Transverse colon (tissue), 4 donors: ENCODE data around the gene HLA-DQA1. TPM values are rescaled to one million over a fixed set of nuclear protein-coding genes. Genes with fewer than 3 reads are reported as not detected.

Experiments
- DNase-seq: peaks from one replicate; pipeline ENCODE4 v3.0.0-alpha.2; 2019
- H3K27ac ChIP-seq, 4 donors: fragments of 200-600 bp; sonication (generic); 2 replicates each; pipeline ENCODE4 v1.5.1; 2016 to 2018; ENCODE audit warnings: inconsistent platforms in 4 of 4
- H3K27me3 ChIP-seq: fragments of 200-600 bp; sonication (generic); 2 replicates; pipeline ENCODE4 v1.5.1; 2017; ENCODE audit warnings: inconsistent platforms
- H3K36me3 ChIP-seq, 4 donors: fragments of 200-600 bp; sonication (generic); 2 replicates each; pipeline ENCODE4 v1.5.1; 2017 to 2019; ENCODE audit warnings: inconsistent platforms in 4 of 4
- H3K4me1 ChIP-seq, 4 donors: fragments of 200-600 bp; sonication (generic); 2 replicates each; pipeline ENCODE4 v1.5.1; 2017 to 2020; ENCODE audit warnings: inconsistent platforms in 4 of 4
- H3K4me3 ChIP-seq, 4 donors: fragments of 200-600 bp; sonication (generic); 1 replicate in 1 of 4; 2 replicates in 3 of 4; pipeline versions ENCODE4 v1.5.1 to v1.6.1; 2017 to 2019; ENCODE audit warnings: inconsistent platforms in 4 of 4
- H3K9me3 ChIP-seq, 2 donors: fragments of 200-600 bp; sonication (generic); 2 replicates each; pipeline ENCODE4 v1.5.1; 2017 to 2019; ENCODE audit warnings: inconsistent platforms in 2 of 2
- EP300 ChIP-seq: sonication (generic); formaldehyde crosslinking; IDR thresholded peaks from one replicate; pipeline ENCODE4 v1.6.1; 2017; ENCODE audit warnings: antibody characterized with exemption, low read depth
- POLR2A ChIP-seq: fragments of 450-650 bp; IDR thresholded peaks from one replicate; pipeline ENCODE4 v1.6.1; 2016; ENCODE audit warnings: antibody characterized with exemption, mild to moderate bottlenecking, moderate library complexity
- POLR2AphosphoS5 ChIP-seq, 3 donors: sonication (generic); formaldehyde crosslinking; IDR thresholded peaks; one replicate each; pipeline ENCODE4 v1.6.1; 2016; ENCODE audit warnings: antibody characterized with exemption in 3 of 3
- WGBS, 2 donors: methylation state at CpG; one replicate each; pipeline ENCODE4 v1.1.5; 2018; ENCODE audit warnings: low coverage in 1 of 2; 5-methylcytosine and 5-hydroxymethylcytosine counted together
- in situ Hi-C, 4 donors: fragments of 200-750 bp; cut with MboI; loops; one replicate each; pipeline versions ENCODE4 v1.15.0 to v1.15.1; 2017; ENCODE audit warnings: low sequenced_read_pairs in 3 of 4, low pct_ligation_motif_present in 1 of 4, low pct_unique_long_range_greater_than_20kb in 1 of 4
- intact Hi-C: fragments of 100-400 bp; cut with DNase I; formaldehyde crosslinking; loops from one replicate; pipeline ENCODE4 v1.15.1; 2023; ENCODE audit warnings: low total_unique reads
- total RNA-seq, 4 donors: library from RNA; depleted of rRNA; stranded (reverse); fragments of >200 nt; gene quantifications; one replicate each; pipeline ENCODE4 v1.1.0, GENCODE V29; 2016
- TF ChIP-seq, protein P1 (sequence below), 5 experiments: fragments of 200-600 bp in 3 of 5; fragments of 450-650 bp in 2 of 5; sonication (generic) in 3 of 5; IDR thresholded peaks; 1 replicate in 2 of 5; 2 replicates in 3 of 5; pipeline ENCODE4 v1.5.1; 2016 to 2017; ENCODE audit warnings: antibody characterized with exemption in 5 of 5, inconsistent platforms in 3 of 5, mild to moderate bottlenecking in 2 of 5, moderate library complexity in 1 of 5

Gene HLA-DQA1
- total RNA-seq, 4 donors from 2014 or later = 0.41 to 4.5 (median 3.2) TPM; not detected in 1

GRCh38 chr6:32604434-32604877, 32.8 kb upstream of the HLA-DQA1 start:
- Histone ChIP-seq H3K4me1 (no peaks in the 10 kb centered on the region), H3K9me3 (no peaks in the 10 kb centered on the region), H3K27ac (no peak overlapping the region), H3K27me3 (no peaks in the 10 kb centered on the region), H3K36me3 (no peaks in the 10 kb centered on the region), H3K4me3 (no peak overlapping the region)
- intact Hi-C loops = no loop called here
- no peak for TF ChIP-seq POLR2AphosphoS5 (IDR thresholded peaks at IDR 0.05)
- DNase-seq = no peak
- WGBS, 2 donors = 0 to 1% methylated on average over 3 of the region's 3 CpGs
- in situ Hi-C loops = no loop called here

GRCh38 chr6:32607263-32607987, 29.8 kb upstream of the HLA-DQA1 start:
- Histone ChIP-seq H3K9me3 (no peaks in the 10 kb centered on the region), H3K27ac (no peak overlapping the region), H3K4me3 (no peak overlapping the region), H3K36me3 (no peaks in the 10 kb centered on the region), H3K27me3 (no peaks in the 10 kb centered on the region), H3K4me1 (no peaks in the 10 kb centered on the region)
- intact Hi-C loops (no loop called here), in situ Hi-C loops (no loop called here)
- TF ChIP-seq POLR2A = no peak
- no peak for TF ChIP-seq POLR2AphosphoS5 (IDR thresholded peaks at IDR 0.05)
- TF ChIP-seq EP300 = no peak
- TF ChIP-seq, protein P1, sequence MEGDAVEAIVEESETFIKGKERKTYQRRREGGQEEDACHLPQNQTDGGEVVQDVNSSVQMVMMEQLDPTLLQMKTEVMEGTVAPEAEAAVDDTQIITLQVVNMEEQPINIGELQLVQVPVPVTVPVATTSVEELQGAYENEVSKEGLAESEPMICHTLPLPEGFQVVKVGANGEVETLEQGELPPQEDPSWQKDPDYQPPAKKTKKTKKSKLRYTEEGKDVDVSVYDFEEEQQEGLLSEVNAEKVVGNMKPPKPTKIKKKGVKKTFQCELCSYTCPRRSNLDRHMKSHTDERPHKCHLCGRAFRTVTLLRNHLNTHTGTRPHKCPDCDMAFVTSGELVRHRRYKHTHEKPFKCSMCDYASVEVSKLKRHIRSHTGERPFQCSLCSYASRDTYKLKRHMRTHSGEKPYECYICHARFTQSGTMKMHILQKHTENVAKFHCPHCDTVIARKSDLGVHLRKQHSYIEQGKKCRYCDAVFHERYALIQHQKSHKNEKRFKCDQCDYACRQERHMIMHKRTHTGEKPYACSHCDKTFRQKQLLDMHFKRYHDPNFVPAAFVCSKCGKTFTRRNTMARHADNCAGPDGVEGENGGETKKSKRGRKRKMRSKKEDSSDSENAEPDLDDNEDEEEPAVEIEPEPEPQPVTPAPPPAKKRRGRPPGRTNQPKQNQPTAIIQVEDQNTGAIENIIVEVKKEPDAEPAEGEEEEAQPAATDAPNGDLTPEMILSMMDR (IDR thresholded peaks at IDR 0.05) = no peak
- WGBS, 2 donors = 69 to 73% methylated on average over 2 to 3 of the region's 4 CpGs
- DNase-seq = no peak

- H3K36me3 ChIP-seq = no peaks in the 10 kb centered on the region
- DNase-seq = no peak
- in situ Hi-C loops (no loop called here), intact Hi-C loops (no loop called here)
- TF ChIP-seq, protein P1 (IDR thresholded peaks at IDR 0.05) = no peak
- H3K9me3 ChIP-seq = no peaks in the 10 kb centered on the region
- H3K27ac ChIP-seq = no peak overlapping the region
- H3K4me3 ChIP-seq = no peak overlapping the region
- H3K27me3 ChIP-seq = no peaks in the 10 kb centered on the region
- WGBS, 2 donors = 0 to 42% methylated on average over 1 to 2 of the region's 2 CpGs
- H3K4me1 ChIP-seq = no peaks in the 10 kb centered on the region
Measured at GRCh38 chr6:32607988-32608298, 29.3 kb upstream of the HLA-DQA1 start.

DNA sequence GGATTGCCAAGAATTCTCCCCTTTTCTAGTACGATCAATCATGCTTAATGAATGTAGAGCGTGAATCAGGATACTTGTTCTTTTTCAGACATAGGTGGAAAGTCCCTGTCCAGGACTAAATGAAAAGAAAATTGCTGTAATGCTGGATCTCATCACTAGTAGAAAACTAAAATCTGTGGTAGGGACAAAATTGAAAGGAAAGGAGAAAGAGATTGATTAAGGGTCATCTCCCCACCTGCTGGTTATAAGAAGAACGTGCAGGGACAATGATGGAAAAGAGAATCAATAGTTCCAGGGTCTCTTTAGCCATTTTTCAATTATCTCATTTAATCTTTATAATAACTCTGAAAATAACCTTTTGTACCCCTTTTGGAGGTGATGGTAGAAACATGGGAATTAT, 28.8 kb upstream of the HLA-DQA1 start:
- Histone ChIP-seq H3K9me3 (no peaks in the 10 kb centered on the region), H3K36me3 (no peaks in the 10 kb centered on the region), H3K4me3 (no peak overlapping the region), H3K27ac (no peak overlapping the region), H3K27me3 (no peaks in the 10 kb centered on the region), H3K4me1 (no peaks in the 10 kb centered on the region)
- TF ChIP-seq, protein P1 (IDR thresholded peaks at IDR 0.05) = no peak
- TF ChIP-seq POLR2A = no peak
- no peak for TF ChIP-seq POLR2AphosphoS5 (IDR thresholded peaks at IDR 0.05)
- no peak for TF ChIP-seq EP300
- no peak for DNase-seq
- in situ Hi-C loops (no loop called here), intact Hi-C loops (no loop called here)
- 31 to 50% methylated on average over 2 to 3 of the region's 3 CpGs for WGBS, 2 donors

- Histone ChIP-seq H3K27ac (peak overlapping the region in 2 of 4 donors; percentile 34 to 57), H3K36me3 (no peaks in the 10 kb centered on the region), H3K4me3 (no peak overlapping the region), H3K9me3 (no peaks in the 10 kb centered on the region), H3K4me1 (no peaks in the 10 kb centered on the region), H3K27me3 (no peaks in the 10 kb centered on the region)
- in situ Hi-C loops = no loop called here
- TF ChIP-seq EP300 = no peak
- TF ChIP-seq POLR2A = no peak
- no peak for DNase-seq
- 70 to 73% methylated on average over 2 of the region's 3 CpGs for WGBS, 2 donors
- intact Hi-C loops = no loop called here
Measured at GRCh38 chr6:32609391-32609730, 27.8 kb upstream of the HLA-DQA1 start.
